ENCODE data around the gene ADGRG1. TPM values are rescaled to one million over a fixed set of nuclear protein-coding genes. Genes with fewer than 3 reads are reported as not detected.

ADGRG1 gene
- total RNA-seq, 1 donor from 2014 or later, result 13.9 TPM

- Histone ChIP-seq H3K4me2 (ENCODE audit: low read length) (no peak overlapping the region), H3K79me2 (ENCODE audit: insufficient read depth, low read length) (no peaks in the 10 kb centered on the region), H2AFZ (ENCODE audit: low read depth, low read length) (no peak overlapping the region), H3K9ac (ENCODE audit: low read length) (no peak overlapping the region), H3K9me3 (ENCODE audit: insufficient read depth, low read depth, low read length) (no peaks in the 10 kb centered on the region), H3K4me3 (ENCODE audit: insufficient read depth, low read depth, low read length) (no peak overlapping the region), H4K20me1 (ENCODE audit: insufficient read depth, low read length) (no peaks in the 10 kb centered on the region), H3K36me3 (ENCODE audit: insufficient read depth, low read length) (no peaks in the 10 kb centered on the region), H3K27ac (ENCODE audit: low read depth, low read length) (no peak overlapping the region), H3K4me1 (ENCODE audit: insufficient read depth, low read length) (no peaks in the 10 kb centered on the region), H3K27me3 (ENCODE audit: insufficient read depth, low read length) (no peaks in the 10 kb centered on the region)
- FAIRE-seq, result no peak
- H3K4me1 Mint-ChIP-seq (ENCODE audit: low read depth, unreplicated experiment), result no peaks in the 10 kb centered on the region
- TF ChIP-seq CTCF (IDR thresholded peaks at IDR 0.05; ENCODE audit: insufficient read depth, low read depth, low read length) (no peak), EZH2 (IDR thresholded peaks at IDR 0.05; ENCODE audit: insufficient read depth, low read length) (no peak)
- no peaks in the 10 kb centered on the region for H3K9me3 Mint-ChIP-seq (ENCODE audit: unreplicated experiment)
- DNase-seq (ENCODE audit: low read depth), result no peak
- no peak overlapping the region for H3K27ac Mint-ChIP-seq (ENCODE audit: unreplicated experiment)
- no peaks in the 10 kb centered on the region for H3K36me3 Mint-ChIP-seq (ENCODE audit: low read depth, unreplicated experiment)
- no peak overlapping the region for H3K4me3 Mint-ChIP-seq (ENCODE audit: unreplicated experiment)
- H3K27me3 Mint-ChIP-seq (ENCODE audit: low read depth, unreplicated experiment), result peaks cover 22% of the 10 kb centered on the region
Measured at GRCh38 chr16:57695680-57696069, 67.2 kb downstream of the ADGRG1 start.

GRCh38 chr16:57696240-57696639, 67.8 kb downstream of the ADGRG1 start:
- no peak overlapping the region for H3K27ac ChIP-seq (ENCODE audit: low read depth, low read length)
- H3K4me1 Mint-ChIP-seq (ENCODE audit: low read depth, unreplicated experiment), result peaks cover 4% of the 10 kb centered on the region
- FAIRE-seq (no peak), DNase-seq (ENCODE audit: low read depth) (no peak)
- H3K36me3 ChIP-seq (ENCODE audit: insufficient read depth, low read length), result no peaks in the 10 kb centered on the region
- TF ChIP-seq CTCF (IDR thresholded peaks at IDR 0.05; ENCODE audit: insufficient read depth, low read depth, low read length), result no peak
- no peak for TF ChIP-seq EZH2 (IDR thresholded peaks at IDR 0.05; ENCODE audit: insufficient read depth, low read length)
- no peak overlapping the region for H3K4me3 Mint-ChIP-seq (ENCODE audit: unreplicated experiment)
- H3K27ac Mint-ChIP-seq (ENCODE audit: unreplicated experiment), result no peak overlapping the region
- no peaks in the 10 kb centered on the region for H3K9me3 ChIP-seq (ENCODE audit: insufficient read depth, low read depth, low read length)
- H3K9ac ChIP-seq (ENCODE audit: low read length), result no peak overlapping the region
- no peaks in the 10 kb centered on the region for H3K4me1 ChIP-seq (ENCODE audit: insufficient read depth, low read length)
- H3K27me3 ChIP-seq (ENCODE audit: insufficient read depth, low read length), result no peaks in the 10 kb centered on the region
- H3K4me3 ChIP-seq (ENCODE audit: insufficient read depth, low read depth, low read length), result no peak overlapping the region
- no peak overlapping the region for H3K4me2 ChIP-seq (ENCODE audit: low read length)
- H2AFZ ChIP-seq (ENCODE audit: low read depth, low read length), result no peak overlapping the region
- H3K79me2 ChIP-seq (ENCODE audit: insufficient read depth, low read length), result no peaks in the 10 kb centered on the region
- no peaks in the 10 kb centered on the region for H3K9me3 Mint-ChIP-seq (ENCODE audit: unreplicated experiment)
- H3K27me3 Mint-ChIP-seq (ENCODE audit: low read depth, unreplicated experiment), result peaks cover 20% of the 10 kb centered on the region
- no peaks in the 10 kb centered on the region for H3K36me3 Mint-ChIP-seq (ENCODE audit: low read depth, unreplicated experiment)
- no peaks in the 10 kb centered on the region for H4K20me1 ChIP-seq (ENCODE audit: insufficient read depth, low read length)

- no peak overlapping the region for H2AFZ ChIP-seq (ENCODE audit: low read depth, low read length)
- no peaks in the 10 kb centered on the region for H3K36me3 Mint-ChIP-seq (ENCODE audit: low read depth, unreplicated experiment)
- H3K27ac ChIP-seq (ENCODE audit: low read depth, low read length), result no peak overlapping the region
- H3K27me3 Mint-ChIP-seq (ENCODE audit: low read depth, unreplicated experiment), result peaks cover 15% of the 10 kb centered on the region
- no peaks in the 10 kb centered on the region for H3K36me3 ChIP-seq (ENCODE audit: insufficient read depth, low read length)
- DNase-seq (ENCODE audit: low read depth) (no peak), FAIRE-seq (no peak)
- H3K4me3 ChIP-seq (ENCODE audit: insufficient read depth, low read depth, low read length), result no peak overlapping the region
- no peak overlapping the region for H3K4me2 ChIP-seq (ENCODE audit: low read length)
- no peak overlapping the region for H3K9ac ChIP-seq (ENCODE audit: low read length)
- H3K4me1 ChIP-seq (ENCODE audit: insufficient read depth, low read length), result no peaks in the 10 kb centered on the region
- no peaks in the 10 kb centered on the region for H4K20me1 ChIP-seq (ENCODE audit: insufficient read depth, low read length)
- TF ChIP-seq CTCF (IDR thresholded peaks at IDR 0.05; ENCODE audit: insufficient read depth, low read depth, low read length) (no peak), EZH2 (IDR thresholded peaks at IDR 0.05; ENCODE audit: insufficient read depth, low read length) (no peak)
- H3K4me3 Mint-ChIP-seq (ENCODE audit: unreplicated experiment), result no peak overlapping the region
- H3K9me3 Mint-ChIP-seq (ENCODE audit: unreplicated experiment), result no peaks in the 10 kb centered on the region
- peaks cover 4% of the 10 kb centered on the region for H3K4me1 Mint-ChIP-seq (ENCODE audit: low read depth, unreplicated experiment)
- H3K27me3 ChIP-seq (ENCODE audit: insufficient read depth, low read length), result no peaks in the 10 kb centered on the region
- H3K27ac Mint-ChIP-seq (ENCODE audit: unreplicated experiment), result no peak overlapping the region
- H3K9me3 ChIP-seq (ENCODE audit: insufficient read depth, low read depth, low read length), result no peaks in the 10 kb centered on the region
- no peaks in the 10 kb centered on the region for H3K79me2 ChIP-seq (ENCODE audit: insufficient read depth, low read length)
Measured at GRCh38 chr16:57697896-57698537, 69.6 kb downstream of the ADGRG1 start.
